Breast epithelium (tissue), 4 donors: Measurements from ENCODE around the gene TANGO2. TPM values are rescaled to one million over a fixed set of nuclear protein-coding genes. Genes with fewer than 3 reads are reported as not detected.

Source experiments
- DNase-seq, 2 donors: peaks; one replicate each; pipeline ENCODE4 v3.0.0-alpha.2; 2019; ENCODE audit warnings: low spot score in 2 of 2
- H3K27ac ChIP-seq, 2 donors: fragments of 200-600 bp; sonication (generic) in 1 of 2; one replicate each; pipeline ENCODE4 v1.5.1; 2016 to 2019; ENCODE audit warnings: mild to moderate bottlenecking in 1 of 2
- H3K27me3 ChIP-seq, 2 donors: fragments of 200-600 bp; sonication (generic) in 1 of 2; one replicate each; pipeline versions ENCODE4 v1.5.1 to v1.6.0; 2017 to 2019; ENCODE audit warnings: control low read depth in 1 of 2, mild to moderate bottlenecking in 1 of 2
- H3K36me3 ChIP-seq: fragments of 200-600 bp; one replicate; pipeline ENCODE4 v1.5.1; 2019
- H3K4me1 ChIP-seq, 2 donors: fragments of 200-600 bp; sonication (generic); one replicate each; pipeline ENCODE4 v1.5.1; 2016 to 2019; ENCODE audit warnings: control low read depth in 1 of 2
- H3K4me3 ChIP-seq, 3 donors: fragments of 200-600 bp; sonication (generic); 1 replicate in 2 of 3; 2 replicates in 1 of 3; pipeline ENCODE4 v1.5.1; 2016 to 2019; ENCODE audit warnings: mild to moderate bottlenecking in 3 of 3, moderate library complexity in 2 of 3
- H3K9me3 ChIP-seq, 2 donors: fragments of 200-600 bp; sonication (generic) in 1 of 2; one replicate each; pipeline ENCODE4 v1.5.1; 2016 to 2019; ENCODE audit warnings: control low read depth in 1 of 2
- POLR2A ChIP-seq: fragments of 450-650 bp; IDR thresholded peaks from one replicate; pipeline ENCODE4 v1.6.1; 2016; ENCODE audit warnings: antibody characterized with exemption, mild to moderate bottlenecking, moderate library complexity
- POLR2AphosphoS5 ChIP-seq, 3 donors: sonication (generic); formaldehyde crosslinking; IDR thresholded peaks; one replicate each; pipeline ENCODE4 v1.6.1; 2017; ENCODE audit warnings: antibody characterized with exemption in 3 of 3
- intact Hi-C: fragments of 100-400 bp; cut with DNase I; formaldehyde crosslinking; loops from one replicate; pipeline ENCODE4 v1.15.1; 2023; ENCODE audit warnings: low total_unique reads
- total RNA-seq, 3 donors: library from RNA; depleted of rRNA; stranded (reverse); fragments of >200 nt; gene quantifications; one replicate each; pipeline ENCODE4 v1.1.0, GENCODE V29; 2016
- TF ChIP-seq, protein P1 (sequence below), 3 donors: fragments of 450-650 bp; IDR thresholded peaks; one replicate each; pipeline ENCODE4 v1.5.1; 2016 to 2017; ENCODE audit warnings: antibody characterized with exemption in 3 of 3, mild to moderate bottlenecking in 3 of 3, moderate library complexity in 3 of 3

Gene TANGO2
- total RNA-seq, 3 donors from 2014 or later, result 25.9 to 55.4 (median 33.4) TPM

- Histone ChIP-seq H3K27me3 (no peaks in the 10 kb centered on the region), H3K9me3 (no peaks in the 10 kb centered on the region), H3K4me3 (no peak overlapping the region), H3K36me3 (no peaks in the 10 kb centered on the region), H3K27ac (no peak overlapping the region), H3K4me1 (no peaks in the 10 kb centered on the region)
- intact Hi-C loops, result no loop called here
- TF ChIP-seq POLR2A, result no peak
- TF ChIP-seq, protein P1, sequence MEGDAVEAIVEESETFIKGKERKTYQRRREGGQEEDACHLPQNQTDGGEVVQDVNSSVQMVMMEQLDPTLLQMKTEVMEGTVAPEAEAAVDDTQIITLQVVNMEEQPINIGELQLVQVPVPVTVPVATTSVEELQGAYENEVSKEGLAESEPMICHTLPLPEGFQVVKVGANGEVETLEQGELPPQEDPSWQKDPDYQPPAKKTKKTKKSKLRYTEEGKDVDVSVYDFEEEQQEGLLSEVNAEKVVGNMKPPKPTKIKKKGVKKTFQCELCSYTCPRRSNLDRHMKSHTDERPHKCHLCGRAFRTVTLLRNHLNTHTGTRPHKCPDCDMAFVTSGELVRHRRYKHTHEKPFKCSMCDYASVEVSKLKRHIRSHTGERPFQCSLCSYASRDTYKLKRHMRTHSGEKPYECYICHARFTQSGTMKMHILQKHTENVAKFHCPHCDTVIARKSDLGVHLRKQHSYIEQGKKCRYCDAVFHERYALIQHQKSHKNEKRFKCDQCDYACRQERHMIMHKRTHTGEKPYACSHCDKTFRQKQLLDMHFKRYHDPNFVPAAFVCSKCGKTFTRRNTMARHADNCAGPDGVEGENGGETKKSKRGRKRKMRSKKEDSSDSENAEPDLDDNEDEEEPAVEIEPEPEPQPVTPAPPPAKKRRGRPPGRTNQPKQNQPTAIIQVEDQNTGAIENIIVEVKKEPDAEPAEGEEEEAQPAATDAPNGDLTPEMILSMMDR (IDR thresholded peaks at IDR 0.05), result no peak
- TF ChIP-seq POLR2AphosphoS5 (IDR thresholded peaks at IDR 0.05), result no peak
- DNase-seq, result no peak
Observed at GRCh38 chr22:20101638-20102037, 80.7 kb downstream of the TANGO2 start.

- DNase-seq, result no peak
Observed at GRCh38 chr22:20102203-20102780, 81.4 kb downstream of the TANGO2 start.

DNA sequence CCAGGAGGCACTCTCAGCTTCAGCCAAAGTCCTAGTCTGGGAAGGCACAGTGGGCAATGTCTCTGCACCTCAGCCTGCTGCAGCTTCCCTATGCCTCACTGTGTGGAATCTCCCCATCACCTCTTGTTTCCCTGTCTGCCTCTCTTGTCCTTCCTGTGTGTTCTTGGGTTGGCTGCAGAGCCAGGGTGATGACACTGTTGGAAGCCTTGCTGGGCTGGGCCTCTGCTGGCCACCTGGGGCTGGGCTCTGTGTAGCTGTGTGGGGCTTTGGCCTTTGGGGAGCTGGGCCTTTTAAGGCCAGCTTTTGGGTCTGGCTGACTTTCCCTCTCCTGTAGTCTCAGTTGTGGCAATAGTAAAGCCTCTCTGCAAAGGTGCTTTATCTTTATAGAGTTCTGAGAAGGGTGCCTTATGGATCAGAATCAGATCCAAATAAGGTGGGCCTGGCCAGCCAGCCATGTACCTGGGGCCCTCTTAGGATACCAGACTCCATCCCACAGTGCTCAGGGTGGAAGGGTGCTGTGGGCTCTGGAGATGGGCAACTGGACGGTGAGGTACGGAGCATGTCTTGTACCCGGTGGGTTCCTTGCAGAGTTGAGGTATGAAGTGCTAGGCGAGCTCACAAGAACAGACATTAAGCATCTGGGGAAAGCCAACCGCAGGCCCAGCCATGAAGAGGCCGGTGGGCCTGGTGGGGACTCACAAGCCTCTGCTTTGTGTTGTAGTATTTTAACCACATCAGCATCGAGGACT, 84.7 kb downstream of the TANGO2 start:
- H3K36me3 ChIP-seq, result peaks cover 12% of the 10 kb centered on the region
- intact Hi-C loops, result no loop called here

More at GRCh38 chr22:20102203-20102780, 81.4 kb downstream of the TANGO2 start:
- Histone ChIP-seq H3K27me3 (no peaks in the 10 kb centered on the region), H3K9me3 (no peaks in the 10 kb centered on the region), H3K4me3 (no peak overlapping the region), H3K4me1 (no peaks in the 10 kb centered on the region), H3K36me3 (no peaks in the 10 kb centered on the region), H3K27ac (no peak overlapping the region)
- TF ChIP-seq POLR2AphosphoS5 (IDR thresholded peaks at IDR 0.05) (no peak), POLR2A (no peak)
- TF ChIP-seq, protein P1 (IDR thresholded peaks at IDR 0.05), result no peak
- intact Hi-C loops, result no loop called here

DNA sequence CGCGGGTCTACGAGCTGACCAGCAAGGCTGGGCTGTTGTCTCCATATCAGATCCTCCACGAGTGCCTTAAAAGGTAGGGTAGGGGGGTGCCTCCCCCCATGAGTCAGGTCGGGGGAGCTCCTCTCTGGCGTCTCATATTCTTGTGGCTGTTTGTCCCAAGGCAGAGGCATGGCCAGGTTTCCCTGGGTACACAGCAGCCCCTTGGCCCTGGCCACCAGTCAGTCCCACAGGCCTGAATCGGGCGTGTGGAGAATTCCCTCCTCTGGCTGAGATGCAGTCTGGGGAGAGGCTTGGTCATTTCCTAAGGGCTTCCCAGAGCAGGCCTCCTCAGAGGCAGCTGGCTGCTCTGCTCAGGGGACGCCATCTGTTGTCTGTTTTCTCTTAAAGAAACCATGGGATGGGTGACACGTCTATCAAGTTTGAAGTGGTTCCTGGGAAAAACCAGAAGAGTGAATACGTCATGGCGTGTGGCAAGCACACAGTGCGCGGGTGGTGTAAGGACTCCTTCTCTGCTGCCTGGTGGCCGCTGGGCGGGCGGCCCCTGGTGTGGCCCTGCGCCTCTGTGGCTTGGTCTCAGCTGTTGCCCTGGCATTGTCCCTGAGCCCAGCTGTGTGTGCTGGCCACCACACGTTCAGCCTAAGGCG, 85.4 kb downstream of the TANGO2 start:
- no peaks in the 10 kb centered on the region for H3K27me3 ChIP-seq
- H3K4me3 ChIP-seq, result no peak overlapping the region
- no peak for DNase-seq
- H3K4me1 ChIP-seq, result no peaks in the 10 kb centered on the region
- peaks cover 12% of the 10 kb centered on the region for H3K36me3 ChIP-seq
- intact Hi-C loops, result no loop called here
- no peaks in the 10 kb centered on the region for H3K9me3 ChIP-seq
- TF ChIP-seq POLR2AphosphoS5 (IDR thresholded peaks at IDR 0.05), result no peak
- TF ChIP-seq POLR2A, result no peak
- TF ChIP-seq, protein P1 (IDR thresholded peaks at IDR 0.05), result no peak
- no peak overlapping the region for H3K27ac ChIP-seq

More for the DNA sequence above, 84.7 kb downstream of the TANGO2 start:
- H3K4me1 ChIP-seq, result no peaks in the 10 kb centered on the region
- no peak overlapping the region for H3K4me3 ChIP-seq
- TF ChIP-seq, protein P1 (IDR thresholded peaks at IDR 0.05), result no peak
- TF ChIP-seq POLR2AphosphoS5 (IDR thresholded peaks at IDR 0.05), result no peak
- no peak for TF ChIP-seq POLR2A
- no peaks in the 10 kb centered on the region for H3K27me3 ChIP-seq
- no peaks in the 10 kb centered on the region for H3K9me3 ChIP-seq
- no peak overlapping the region for H3K27ac ChIP-seq
- no peak for DNase-seq

- no peak for TF ChIP-seq POLR2AphosphoS5 (IDR thresholded peaks at IDR 0.05)
- no peak for TF ChIP-seq POLR2A
- TF ChIP-seq, protein P1 (IDR thresholded peaks at IDR 0.05), result no peak
- H3K27ac ChIP-seq, result no peak overlapping the region
- no peak for DNase-seq
- no peaks in the 10 kb centered on the region for H3K27me3 ChIP-seq
- H3K4me1 ChIP-seq, result no peaks in the 10 kb centered on the region
- H3K4me3 ChIP-seq, result no peak overlapping the region
- no peaks in the 10 kb centered on the region for H3K9me3 ChIP-seq
- H3K36me3 ChIP-seq, result peaks cover 12% of the 10 kb centered on the region
- intact Hi-C loops, result no loop called here
Observed at GRCh38 chr22:20106849-20107237, 85.9 kb downstream of the TANGO2 start.
